Osteoblast (primary cell): ENCODE measurements around the gene DPEP3. TPM values are rescaled to one million over a fixed set of nuclear protein-coding genes. Genes with fewer than 3 reads are reported as not detected.

Source experiments
- DNase-seq: peaks from one replicate; pipeline ENCODE4 v3.0.0; 2011; ENCODE audit warnings: low spot score, mixed read lengths; ENCODE audit not compliant: insufficient read length; ENCODE audit errors: missing footprints
- H2AFZ ChIP-seq: 2 replicates; pipeline ENCODE4 v1.6.0; 2011; ENCODE audit warnings: mild to moderate bottlenecking, low read length
- H3K27ac ChIP-seq: 2 replicates; pipeline ENCODE4 v1.5.1; 2011; ENCODE audit warnings: mild to moderate bottlenecking, low read depth, low read length, moderate library complexity
- H3K27me3 ChIP-seq: 2 replicates; pipeline ENCODE4 v1.6.0; 2012; ENCODE audit warnings: mild to moderate bottlenecking, control low read depth, inconsistent platforms, low read length, moderate library complexity; ENCODE audit not compliant: insufficient read depth
- H3K36me3 ChIP-seq: 2 replicates; pipeline ENCODE4 v1.5.1; 2011; ENCODE audit warnings: mild to moderate bottlenecking, low read length, control low read depth, moderate library complexity; ENCODE audit not compliant: insufficient read depth
- H3K4me1 ChIP-seq: 2 replicates; pipeline ENCODE4 v1.5.1; 2011; ENCODE audit warnings: mild to moderate bottlenecking, low read length, control low read depth, moderate library complexity; ENCODE audit not compliant: insufficient read depth
- H3K4me2 ChIP-seq: 2 replicates; pipeline ENCODE4 v1.6.0; 2011; ENCODE audit warnings: mild to moderate bottlenecking, low read length; ENCODE audit not compliant: insufficient read depth
- H3K4me3 ChIP-seq: fragments of 200-600 bp; sonication (generic); 3 replicates; pipeline ENCODE4 v1.5.1; 2012; ENCODE audit warnings: mild to moderate bottlenecking, low read length, inconsistent platforms; ENCODE audit not compliant: insufficient read depth
- H3K79me2 ChIP-seq: 2 replicates; pipeline ENCODE4 v1.6.0; 2012; ENCODE audit warnings: mild to moderate bottlenecking, low read length, control low read depth, inconsistent platforms; ENCODE audit not compliant: insufficient read depth
- H3K9me3 ChIP-seq: 2 replicates; pipeline ENCODE4 v1.5.1; 2011; ENCODE audit warnings: low read depth, low read length, control low read depth
- H4K20me1 ChIP-seq: 2 replicates; pipeline ENCODE4 v1.6.0; 2012; ENCODE audit warnings: mild to moderate bottlenecking, low read length, control low read depth; ENCODE audit not compliant: insufficient read depth
- total RNA-seq: library from RNA; depleted of rRNA; stranded (reverse); fragments of >200 nt; gene quantifications from 2 replicates; pipeline ENCODE4 v1.2.3, GENCODE V29; 2012
- TF ChIP-seq, protein P1 (sequence below): IDR thresholded peaks from 2 replicates; pipeline ENCODE4 v1.5.1; 2011; ENCODE audit warnings: mild to moderate bottlenecking, low read depth, low read length, moderate library complexity; ENCODE audit errors: extremely low read depth

The DPEP3 gene
- total RNA-seq, 1 donor, result not detected

DNA sequence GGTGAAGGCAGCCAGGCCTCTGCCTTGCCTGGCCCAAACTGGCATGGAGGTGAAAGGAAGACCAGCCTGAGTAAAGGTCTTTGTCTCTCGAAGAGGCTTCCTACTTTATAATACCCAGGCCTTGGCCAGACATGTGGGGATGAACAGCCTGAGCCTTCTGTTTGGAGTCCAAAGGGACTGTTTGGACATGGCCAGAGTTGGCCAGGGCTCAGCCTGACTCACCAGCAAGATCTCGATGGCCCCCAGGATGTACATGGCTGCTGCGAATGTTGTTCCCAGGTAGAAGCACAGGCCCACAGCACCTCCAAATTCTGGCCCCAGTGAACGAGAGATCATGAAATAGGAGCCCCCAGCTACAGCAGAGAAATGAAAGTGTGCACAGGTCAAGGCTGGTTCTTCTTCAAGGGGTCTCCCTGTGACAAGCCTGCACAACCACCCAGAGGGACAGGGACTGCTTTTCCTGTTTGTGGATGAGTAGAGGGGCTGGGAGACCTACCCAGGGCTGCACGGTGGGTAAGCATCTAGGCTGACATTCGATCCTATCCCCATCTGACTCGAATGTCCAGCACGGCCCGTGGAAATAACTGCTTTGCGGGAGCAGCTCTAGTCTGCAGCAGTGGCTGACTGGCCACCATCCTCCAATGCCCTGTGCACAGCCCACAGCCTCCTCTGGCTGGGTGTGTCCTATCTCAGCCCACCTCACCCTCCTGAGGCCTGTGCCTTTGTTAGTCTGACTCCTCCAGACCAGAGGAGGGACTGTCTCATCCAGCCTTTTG is 25.7 kb downstream of the DPEP3 start:
- Histone ChIP-seq H4K20me1 (peaks cover 44% of the 10 kb centered on the region), H3K36me3 (peaks cover 92% of the 10 kb centered on the region), H3K4me1 (peaks cover 7% of the 10 kb centered on the region), H3K9me3 (no peaks in the 10 kb centered on the region), H2AFZ (no peak overlapping the region), H3K79me2 (peaks cover 47% of the 10 kb centered on the region), H3K4me3 (no peak overlapping the region), H3K27me3 (no peaks in the 10 kb centered on the region), H3K27ac (no peak overlapping the region), H3K4me2 (no peak overlapping the region)
- TF ChIP-seq, protein P1, sequence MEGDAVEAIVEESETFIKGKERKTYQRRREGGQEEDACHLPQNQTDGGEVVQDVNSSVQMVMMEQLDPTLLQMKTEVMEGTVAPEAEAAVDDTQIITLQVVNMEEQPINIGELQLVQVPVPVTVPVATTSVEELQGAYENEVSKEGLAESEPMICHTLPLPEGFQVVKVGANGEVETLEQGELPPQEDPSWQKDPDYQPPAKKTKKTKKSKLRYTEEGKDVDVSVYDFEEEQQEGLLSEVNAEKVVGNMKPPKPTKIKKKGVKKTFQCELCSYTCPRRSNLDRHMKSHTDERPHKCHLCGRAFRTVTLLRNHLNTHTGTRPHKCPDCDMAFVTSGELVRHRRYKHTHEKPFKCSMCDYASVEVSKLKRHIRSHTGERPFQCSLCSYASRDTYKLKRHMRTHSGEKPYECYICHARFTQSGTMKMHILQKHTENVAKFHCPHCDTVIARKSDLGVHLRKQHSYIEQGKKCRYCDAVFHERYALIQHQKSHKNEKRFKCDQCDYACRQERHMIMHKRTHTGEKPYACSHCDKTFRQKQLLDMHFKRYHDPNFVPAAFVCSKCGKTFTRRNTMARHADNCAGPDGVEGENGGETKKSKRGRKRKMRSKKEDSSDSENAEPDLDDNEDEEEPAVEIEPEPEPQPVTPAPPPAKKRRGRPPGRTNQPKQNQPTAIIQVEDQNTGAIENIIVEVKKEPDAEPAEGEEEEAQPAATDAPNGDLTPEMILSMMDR, result no peak
- DNase-seq, result no peak

DNA sequence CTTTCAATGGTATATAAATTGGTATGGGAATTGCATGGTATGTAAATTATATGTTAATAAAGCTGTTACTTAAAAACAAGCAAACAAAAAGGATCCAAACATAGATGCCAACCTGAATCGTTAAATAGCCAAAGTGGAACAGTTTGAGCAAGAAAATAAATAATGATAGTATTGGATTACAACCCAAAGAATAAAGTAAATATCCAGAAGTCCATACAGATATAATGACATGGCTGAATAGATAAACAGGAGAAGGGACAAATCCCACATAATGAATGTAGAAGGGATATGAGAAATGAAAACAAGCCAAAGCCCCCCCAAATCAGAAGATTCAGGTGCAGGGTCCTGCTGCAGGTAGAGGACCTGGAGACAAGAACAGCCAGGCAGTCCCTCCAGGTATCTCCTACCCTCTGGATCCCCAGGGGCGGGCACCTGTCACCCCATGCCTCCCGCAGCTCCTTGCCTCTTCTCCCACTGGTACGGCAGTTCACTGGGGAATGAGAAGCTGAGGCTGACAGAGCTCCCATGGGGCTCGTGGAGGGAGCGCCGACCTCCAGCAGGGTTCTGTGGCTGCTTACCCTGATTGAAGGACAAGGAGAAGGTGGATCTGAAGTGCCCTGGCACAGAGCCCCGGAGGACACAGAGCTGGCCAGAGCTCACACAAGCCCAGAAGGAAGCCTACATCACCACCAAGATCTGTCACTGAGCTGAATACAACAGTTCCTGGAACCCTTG is 26.5 kb downstream of the DPEP3 start:
- Histone ChIP-seq H3K4me3 (no peak overlapping the region), H2AFZ (no peak overlapping the region), H3K9me3 (no peaks in the 10 kb centered on the region), H3K36me3 (peaks cover 90% of the 10 kb centered on the region), H3K27ac (no peak overlapping the region), H3K4me1 (no peaks in the 10 kb centered on the region), H3K4me2 (no peak overlapping the region), H4K20me1 (peaks cover 36% of the 10 kb centered on the region), H3K27me3 (no peaks in the 10 kb centered on the region), H3K79me2 (peaks cover 39% of the 10 kb centered on the region)
- TF ChIP-seq, protein P1, result no peak
- DNase-seq, result no peak

DNA sequence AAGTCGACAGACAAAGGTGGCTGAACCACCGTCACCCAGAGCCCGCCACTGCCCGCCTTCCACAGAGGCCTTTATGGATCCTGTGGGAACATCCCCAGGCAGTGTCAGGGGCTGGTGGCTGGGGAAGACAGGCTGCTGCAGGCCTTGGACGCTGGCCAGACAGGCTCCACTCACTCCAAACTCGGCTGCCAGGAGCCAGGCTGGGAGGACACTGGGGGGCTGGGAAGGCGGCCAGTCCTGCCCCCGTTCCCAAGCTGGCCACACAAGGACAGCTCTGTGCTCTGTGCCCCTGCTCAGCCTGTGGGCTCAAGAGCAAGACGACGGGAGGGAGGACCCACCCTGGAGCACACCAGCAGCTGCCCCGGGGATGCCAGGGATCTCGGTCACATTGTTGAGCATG is 28.8 kb downstream of the DPEP3 start:
- Histone ChIP-seq H3K4me1 (no peaks in the 10 kb centered on the region), H3K27me3 (no peaks in the 10 kb centered on the region), H3K27ac (no peak overlapping the region), H3K4me3 (no peak overlapping the region), H3K9me3 (no peaks in the 10 kb centered on the region), H3K36me3 (peaks cover 91% of the 10 kb centered on the region), H2AFZ (no peak overlapping the region), H4K20me1 (peaks cover 38% of the 10 kb centered on the region), H3K79me2 (peaks cover 25% of the 10 kb centered on the region), H3K4me2 (no peak overlapping the region)
- DNase-seq, result no peak
- TF ChIP-seq, protein P1, result no peak

DNA sequence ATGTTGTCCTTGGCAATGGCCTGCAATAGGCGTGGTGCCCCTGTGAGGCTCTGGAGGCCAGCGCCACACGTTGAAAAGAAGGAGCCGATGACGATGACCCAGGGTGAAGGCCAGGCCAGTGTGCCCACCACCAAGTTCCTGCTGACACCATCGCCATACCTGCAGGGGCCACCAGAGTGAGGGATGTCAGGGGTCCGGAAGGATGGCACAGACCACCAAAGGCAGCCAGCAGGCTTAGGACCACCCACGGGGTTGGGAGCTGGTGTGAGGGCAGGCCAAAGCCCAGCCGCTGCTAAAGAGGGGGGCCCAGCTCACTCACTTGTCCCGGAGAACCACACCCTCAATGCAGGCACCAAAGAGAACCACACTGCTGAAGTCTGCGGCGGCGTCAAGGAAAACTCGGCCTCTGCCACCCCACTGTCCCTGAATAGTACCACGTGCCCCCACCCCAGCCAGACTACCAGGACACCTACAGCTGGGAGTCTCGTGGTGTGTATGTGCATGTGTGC is 29.9 kb downstream of the DPEP3 start:
- peaks cover 94% of the 10 kb centered on the region for H3K36me3 ChIP-seq
- H3K79me2 ChIP-seq, result peaks cover 22% of the 10 kb centered on the region
- no peak for DNase-seq
- TF ChIP-seq, protein P1, result no peak
- no peak overlapping the region for H3K4me3 ChIP-seq
- no peak overlapping the region for H3K4me2 ChIP-seq
- H3K4me1 ChIP-seq, result no peaks in the 10 kb centered on the region
- H4K20me1 ChIP-seq, result peaks cover 47% of the 10 kb centered on the region
- no peak overlapping the region for H3K27ac ChIP-seq
- no peak overlapping the region for H2AFZ ChIP-seq
- H3K27me3 ChIP-seq, result no peaks in the 10 kb centered on the region
- no peaks in the 10 kb centered on the region for H3K9me3 ChIP-seq
